HepG2 (cell line): ENCODE results near the gene TBX6. TPM values are rescaled to one million over a fixed set of nuclear protein-coding genes. Genes with fewer than 3 reads are reported as not detected.
A peak's percentile ranks its signal among the peaks of the same experiment; 100 is the strongest.

Experiments
- BRD4 ChIP-seq: sonication (generic); formaldehyde crosslinking; IDR thresholded peaks from 2 replicates; pipeline ENCODE4 v1.4.0; 2020; ENCODE audit warnings: missing genetic modification reagents
- DDIT3 ChIP-seq: sonication (generic); formaldehyde crosslinking; IDR thresholded peaks from 2 replicates; pipeline ENCODE4 v1.4.0; 2020; ENCODE audit warnings: mild to moderate bottlenecking, missing genetic modification reagents
- DNMT1 ChIP-seq: sonication (generic); formaldehyde crosslinking; IDR thresholded peaks from 2 replicates; pipeline ENCODE4 v1.5.1; 2020; ENCODE audit warnings: mild to moderate bottlenecking, missing genetic modification reagents
- HNRNPUL1 ChIP-seq: fragments of 200-400 bp; formaldehyde crosslinking; IDR thresholded peaks from 2 replicates; pipeline ENCODE4 v1.6.1; 2017; ENCODE audit warnings: low read depth, mild to moderate bottlenecking, low read length, moderate library complexity
- SETDB1 ChIP-seq: sonication (generic); formaldehyde crosslinking; IDR thresholded peaks from 2 replicates; pipeline ENCODE4 v1.5.1; 2020; ENCODE audit warnings: missing genetic modification reagents, mild to moderate bottlenecking, borderline replicate concordance
- SNAI1 ChIP-seq: sonication (generic); formaldehyde crosslinking; IDR thresholded peaks from 2 replicates; pipeline ENCODE4 v1.5.0; 2020; ENCODE audit warnings: mild to moderate bottlenecking, missing genetic modification reagents, borderline replicate concordance
- SNAPC4 ChIP-seq: sonication (generic); formaldehyde crosslinking; IDR thresholded peaks from 2 replicates; pipeline ENCODE4 v1.4.0; 2020; ENCODE audit warnings: mild to moderate bottlenecking, missing genetic modification reagents
- TERF1 ChIP-seq: sonication (generic); formaldehyde crosslinking; IDR thresholded peaks from 2 replicates; pipeline ENCODE4 v1.8.0; 2022; ENCODE audit warnings: mild to moderate bottlenecking, missing genetic modification reagents, moderate library complexity
- ZBTB21 ChIP-seq: sonication (generic); formaldehyde crosslinking; IDR thresholded peaks from 2 replicates; pipeline ENCODE4 v1.4.0; 2020; ENCODE audit warnings: missing genetic modification reagents
- ZBTB40 ChIP-seq, 2 experiments: fragments of 450-650 bp in 1 of 2; sonication (generic) in 1 of 2; formaldehyde crosslinking in 1 of 2; IDR thresholded peaks; 2 replicates each; pipeline versions ENCODE4 v1.6.1 to v1.8.0; 2016 to 2022; ENCODE audit warnings: antibody characterized with exemption in 1 of 2, mild to moderate bottlenecking in 1 of 2, missing genetic modification reagents in 1 of 2
- ZNF563 ChIP-seq: sonication (generic); formaldehyde crosslinking; IDR thresholded peaks from 2 replicates; pipeline ENCODE4 v1.8.0; 2022; ENCODE audit warnings: mild to moderate bottlenecking, moderate library complexity, missing genetic modification reagents
- ZSCAN30 ChIP-seq: sonication (generic); formaldehyde crosslinking; IDR thresholded peaks from 2 replicates; pipeline ENCODE4 v1.5.0; 2020; ENCODE audit warnings: mild to moderate bottlenecking, missing genetic modification reagents
- polyA plus RNA-seq, 8 experiments: library from polyadenylated mRNA; depleted of rRNA in 3 of 8; stranded (reverse) in 7 of 8; unstranded in 1 of 8; fragments of >200 nt; fragmentation: Illumina TruSeq in 4 of 8; extraction: Trizol in 4 of 8; gene quantifications; 2 replicates each; pipeline versions ENCODE4 v1.2.1 to v1.2.3, GENCODE V29; 2011 to 2016; ENCODE audit warnings: low read depth in 4 of 8, missing spikeins in 1 of 8, mixed read lengths in 1 of 8; ENCODE audit not compliant: insufficient read depth in 1 of 8
- total RNA-seq, 5 experiments: library from RNA; depleted of rRNA; stranded (reverse); fragments of >200 nt; fragmentation: Illumina TruSeq; extraction: Trizol; gene quantifications; 2 replicates each; pipeline ENCODE4 v1.2.3, GENCODE V29; 2016; ENCODE audit warnings: low read depth in 1 of 5

The TBX6 gene
- total and polyA plus RNA-seq, 2 of the 13 experiments (the other 11 are each of a cell fraction or from before 2014, with no cell fraction given): 0.24 to 0.42 TPM

- TF ChIP-seq SNAPC4 (CRISPR knock-in tag) (no peak), DNMT1 (no peak), ZNF563 (0 out of 2 replicates have a peak, but pooled peaks have one; percentile 21), SNAI1 (CRISPR knock-in tag) (no peak), TERF1 (CRISPR knock-in tag) (no peak), ZSCAN30 (CRISPR knock-in tag) (no peak), ZBTB40 (IDR thresholded peaks at IDR 0.05) (no peak), ZBTB40 (CRISPR knock-in tag; IDR thresholded peaks at IDR 0.05) (peak; percentile 40; the same call in 1 of the 2 replicates), ZBTB21 (CRISPR knock-in tag) (no peak), DDIT3 (CRISPR knock-in tag) (no peak), BRD4 (no peak), SETDB1 (CRISPR knock-in tag) (no peak), HNRNPUL1 (no peak)
Observed at GRCh38 chr16:30088832-30089624, 2.7 kb downstream of the TBX6 start (continued).
